GM23338 (cell line): ENCODE results near the gene CACNA2D4. TPM values are rescaled to one million over a fixed set of nuclear protein-coding genes. Genes with fewer than 3 reads are reported as not detected.

Source experiments
- ATAC-seq: fragments of 200-7000 bp; cut with Tn5 transposase; 3 replicates; pipeline ENCODE4 v1.9.1; 2020
- DNase-seq: peaks from one replicate; pipeline ENCODE4 v3.0.0-alpha.2; 2015; ENCODE audit warnings: low spot score
- H2AFZ ChIP-seq: fragments of 200-600 bp; sonication (generic); 2 replicates; pipeline ENCODE4 v1.8.0; 2016; ENCODE audit warnings: antibody characterized with exemption, mild to moderate bottlenecking, moderate library complexity
- H3F3A ChIP-seq: fragments of 200-600 bp; sonication (generic); replicated peaks from 2 replicates; pipeline ENCODE4 v1.8.0; 2017; ENCODE audit warnings: antibody characterized with exemption, mixed run types, low read depth
- H3K27ac ChIP-seq: fragments of 200-600 bp; sonication (generic); 2 replicates; pipeline ENCODE4 v1.6.1; 2016; ENCODE audit warnings: low read depth
- H3K27me3 ChIP-seq: fragments of 200-600 bp; sonication (generic); 2 replicates; pipeline ENCODE4 v1.8.0; 2016; ENCODE audit warnings: mild to moderate bottlenecking, mixed run types, moderate library complexity; ENCODE audit not compliant: insufficient read depth
- H3K36me3 ChIP-seq: fragments of 200-600 bp; sonication (generic); 2 replicates; pipeline ENCODE4 v1.8.0; 2016; ENCODE audit warnings: mild to moderate bottlenecking; ENCODE audit not compliant: insufficient read depth
- H3K4me1 ChIP-seq: fragments of 200-600 bp; sonication (generic); 2 replicates; pipeline ENCODE4 v1.8.0; 2016; ENCODE audit warnings: mild to moderate bottlenecking, moderate library complexity; ENCODE audit not compliant: insufficient read depth
- H3K4me2 ChIP-seq: fragments of 200-600 bp; sonication (generic); 2 replicates; pipeline ENCODE4 v1.7.1; 2017; ENCODE audit warnings: mixed run types
- H3K4me3 ChIP-seq: fragments of 200-600 bp; sonication (generic); 2 replicates; pipeline ENCODE4 v1.6.1; 2016; ENCODE audit warnings: mixed run types
- H3K79me2 ChIP-seq: fragments of 200-600 bp; sonication (generic); replicated peaks from 2 replicates; pipeline ENCODE4 v1.8.0; 2017; ENCODE audit warnings: mild to moderate bottlenecking; ENCODE audit not compliant: insufficient read depth
- H3K9me2 ChIP-seq: fragments of 200-600 bp; sonication (generic); 2 replicates; pipeline ENCODE4 v1.8.0; 2017; ENCODE audit not compliant: insufficient read depth
- H4K20me1 ChIP-seq: fragments of 200-600 bp; sonication (generic); replicated peaks from 2 replicates; pipeline ENCODE4 v1.8.0; 2017; ENCODE audit warnings: mild to moderate bottlenecking; ENCODE audit not compliant: insufficient read depth
- H3K27ac Mint-ChIP-seq: 2 replicates; pipeline ENCODE4 v1.8.0; 2020; ENCODE audit warnings: inconsistent platforms, mild to moderate bottlenecking, moderate library complexity, mixed read lengths
- H3K27me3 Mint-ChIP-seq: 3 replicates; pipeline ENCODE4 v1.8.0; 2022; ENCODE audit warnings: low read depth, mild to moderate bottlenecking, moderate library complexity, mixed read lengths, inconsistent platforms; ENCODE audit not compliant: insufficient read depth, poor library complexity
- H3K36me3 Mint-ChIP-seq: 3 replicates; pipeline ENCODE4 v1.8.0; 2021; ENCODE audit warnings: low read depth, mild to moderate bottlenecking, inconsistent platforms, moderate library complexity, mixed read lengths
- H3K4me1 Mint-ChIP-seq: 3 replicates; pipeline ENCODE4 v1.8.0; 2020; ENCODE audit warnings: mild to moderate bottlenecking, inconsistent platforms, mixed read lengths
- H3K4me3 Mint-ChIP-seq: 3 replicates; pipeline ENCODE4 v1.8.0; 2021; ENCODE audit warnings: moderate library complexity, mild to moderate bottlenecking, inconsistent platforms, mixed read lengths
- H3K9me3 Mint-ChIP-seq: 3 replicates; pipeline ENCODE4 v1.8.0; 2020; ENCODE audit warnings: moderate library complexity, mild to moderate bottlenecking, inconsistent platforms, mixed read lengths
- CREB1 ChIP-seq: fragments of 250-450 bp; sonication (Bioruptor Pico); IDR thresholded peaks from 2 replicates; pipeline ENCODE4 v1.5.0; 2020; ENCODE audit warnings: low read depth, mild to moderate bottlenecking, moderate library complexity
- CTCF ChIP-seq, 2 experiments: fragments of 200-600 bp in 1 of 2; sonication (generic) in 1 of 2; conservative IDR thresholded peaks; 2 replicates each; pipeline versions ENCODE4 v1.5.1 to v1.6.1; 2016 to 2017; ENCODE audit warnings: antibody characterized with exemption in 2 of 2, low read depth in 2 of 2, mild to moderate bottlenecking in 2 of 2, moderate library complexity in 1 of 2
- ETS1 ChIP-seq: IDR thresholded peaks from 2 replicates; pipeline ENCODE4 v1.6.1; 2016; ENCODE audit warnings: antibody characterized with exemption
- EZH2 ChIP-seq: fragments of 200-600 bp; sonication (generic); IDR thresholded peaks from one replicate; pipeline ENCODE4 v1.8.0; 2017; ENCODE audit warnings: antibody characterized with exemption, mild to moderate bottlenecking, low read depth; ENCODE audit not compliant: unreplicated experiment
- EZH2phosphoT487 ChIP-seq: fragments of 200-600 bp; sonication (generic); IDR thresholded peaks from one replicate; pipeline ENCODE4 v1.8.1; 2018; ENCODE audit warnings: antibody characterized with exemption; ENCODE audit not compliant: unreplicated experiment
- JUNB ChIP-seq: IDR thresholded peaks from one replicate; pipeline ENCODE4 v1.6.1; 2016; ENCODE audit warnings: antibody characterized with exemption; ENCODE audit not compliant: unreplicated experiment
- NANOG ChIP-seq: IDR thresholded peaks from 2 replicates; pipeline ENCODE4 v1.6.1; 2016; ENCODE audit warnings: antibody characterized with exemption, borderline replicate concordance
- POLR2AphosphoS5 ChIP-seq: IDR thresholded peaks from 2 replicates; pipeline ENCODE4 v1.6.1; 2016; ENCODE audit warnings: antibody characterized with exemption, low read depth
- REST ChIP-seq: IDR thresholded peaks from one replicate; pipeline ENCODE4 v1.6.1; 2018; ENCODE audit warnings: antibody characterized with exemption; ENCODE audit not compliant: unreplicated experiment
- STAT1 ChIP-seq: IDR thresholded peaks from one replicate; pipeline ENCODE4 v1.6.1; 2016; ENCODE audit warnings: antibody characterized with exemption; ENCODE audit not compliant: unreplicated experiment
- ZNF114 ChIP-seq: fragments of 250-450 bp; sonication (Bioruptor Pico); IDR thresholded peaks from 2 replicates; pipeline ENCODE4 v1.5.0; 2020; ENCODE audit warnings: mild to moderate bottlenecking, moderate library complexity
- ZNF331 ChIP-seq: fragments of 250-450 bp; sonication (Bioruptor Pico); IDR thresholded peaks from 2 replicates; pipeline ENCODE4 v1.5.0; 2020; ENCODE audit warnings: low read depth, mild to moderate bottlenecking, moderate library complexity
- ZNF462 ChIP-seq: fragments of 250-450 bp; sonication (Bioruptor Pico); IDR thresholded peaks from 2 replicates; pipeline ENCODE4 v1.5.0; 2020; ENCODE audit warnings: mild to moderate bottlenecking, moderate library complexity
- polyA plus RNA-seq: library from polyadenylated mRNA; unstranded; fragments of >200 nt; fragmentation: Nextera tagmentation; extraction: Ambion mirVana; gene quantifications from 2 replicates; pipeline ENCODE4 v1.2.1, GENCODE V29; 2016
- total RNA-seq: library from RNA; depleted of rRNA; stranded (reverse); fragments of >200 nt; shearing (Covaris generic); gene quantifications from 2 replicates; pipeline ENCODE4 v1.2.3, GENCODE V29; 2014

CACNA2D4 gene
- total and polyA plus RNA-seq, 2 experiments from 2014 or later = 0.07 to 0.24 TPM

- H3K27ac Mint-ChIP-seq = no peak overlapping the region
- ATAC-seq = no peak
Observed at GRCh38 chr12:1834186-1834925, 84.1 kb downstream of the CACNA2D4 start.

More at GRCh38 chr12:1834186-1834925, 84.1 kb downstream of the CACNA2D4 start:
- no peaks in the 10 kb centered on the region for H3K36me3 Mint-ChIP-seq
- no peaks in the 10 kb centered on the region for H4K20me1 ChIP-seq
- no peak overlapping the region for H3K4me3 ChIP-seq
- H3K9me3 Mint-ChIP-seq = no peaks in the 10 kb centered on the region
- TF ChIP-seq ZNF114 = no peak
- TF ChIP-seq CTCF (conservative IDR thresholded peaks at IDR 0.05; ENCODE audit: low read depth in 2 of 2) = no peak
- TF ChIP-seq EZH2phosphoT487 = no peak
- no peak for TF ChIP-seq NANOG
- no peak for TF ChIP-seq STAT1
- TF ChIP-seq ZNF331 = no peak
- no peak for TF ChIP-seq CREB1 (CRISPR knock-in tag)
- TF ChIP-seq ZNF462 (CRISPR knock-in tag) = no peak
- TF ChIP-seq ETS1 = no peak
- no peak for TF ChIP-seq EZH2
- no peak for TF ChIP-seq JUNB
- no peak for TF ChIP-seq POLR2AphosphoS5
- no peak for TF ChIP-seq REST
- no peaks in the 10 kb centered on the region for H3K27me3 ChIP-seq
- H3K4me2 ChIP-seq = no peak overlapping the region
- no peaks in the 10 kb centered on the region for H3K79me2 ChIP-seq
- no peak overlapping the region for H3K27ac ChIP-seq
- no peaks in the 10 kb centered on the region for H3F3A ChIP-seq
- H3K27me3 Mint-ChIP-seq = peaks cover 16% of the 10 kb centered on the region
- no peaks in the 10 kb centered on the region for H3K36me3 ChIP-seq
- H3K4me1 Mint-ChIP-seq = peaks cover 33% of the 10 kb centered on the region
- no peaks in the 10 kb centered on the region for H3K9me2 ChIP-seq
- peaks cover 13% of the 10 kb centered on the region for H3K4me1 ChIP-seq
- DNase-seq = no peak
- H3K4me3 Mint-ChIP-seq = no peak overlapping the region
- H2AFZ ChIP-seq = no peak overlapping the region
